Measurements from ENCODE around the gene TMEM175. TPM values are rescaled to one million over a fixed set of nuclear protein-coding genes. Genes with fewer than 3 reads are reported as not detected.

Gene TMEM175
- total RNA-seq, 2 experiments from 2014 or later, result 12.5 to 33.1 TPM

DNA sequence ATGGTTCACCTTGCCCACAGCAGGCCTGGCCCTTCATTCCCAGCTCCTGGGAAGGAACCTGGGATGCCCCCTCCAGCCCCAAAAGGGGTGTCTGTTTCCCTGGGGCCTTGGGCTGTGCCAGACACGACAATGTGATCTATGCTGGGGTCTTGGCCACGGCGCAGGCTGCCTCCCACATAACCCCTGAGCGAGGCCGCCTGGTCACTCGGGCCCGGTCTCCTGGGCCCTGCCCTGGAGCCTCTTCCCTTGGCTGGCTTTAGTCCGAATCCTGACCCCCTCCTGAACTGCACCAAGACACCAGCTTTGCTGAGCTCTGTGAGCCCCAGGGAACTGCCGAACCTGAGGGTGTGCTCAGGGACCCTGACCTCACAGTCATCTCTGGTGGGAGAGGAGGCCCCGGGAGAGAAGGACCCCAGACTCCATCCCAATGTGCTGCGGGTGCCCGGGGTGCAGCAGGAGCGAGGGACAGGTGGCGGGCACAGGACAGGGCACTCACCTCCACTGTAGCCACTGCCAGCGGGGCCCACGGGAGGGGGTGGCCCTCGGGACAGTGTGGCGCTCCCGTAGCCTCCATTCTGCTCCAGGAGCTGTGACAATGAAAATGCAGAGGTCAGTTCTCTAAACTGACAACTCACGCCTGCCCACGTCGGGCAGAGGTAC lies 42.1 kb upstream of the TMEM175 start:
- Histone ChIP-seq H3K4me1 (ENCODE audit: insufficient read depth, low read length, poor library complexity, severe bottlenecking) (no peaks in the 10 kb centered on the region), H4K20me1 (ENCODE audit: insufficient read depth, low read length) (no peaks in the 10 kb centered on the region), H3K36me3 (ENCODE audit: insufficient read depth, low read length) (peaks cover 56% of the 10 kb centered on the region), H3K4me3 (ENCODE audit: low read depth, low read length, poor library complexity, severe bottlenecking) (no peak overlapping the region), H3K4me2 (ENCODE audit: low read length) (no peak overlapping the region), H3K79me2 (ENCODE audit: insufficient read depth, low read depth, low read length) (no peaks in the 10 kb centered on the region), H3K9me2 (ENCODE audit: insufficient read depth, low read length) (no peaks in the 10 kb centered on the region), H2AFZ (ENCODE audit: low read length) (no peak overlapping the region), H3K9me3 (ENCODE audit: low read length) (no peaks in the 10 kb centered on the region), H3K27ac (ENCODE audit: low read depth, low read length, poor library complexity, severe bottlenecking) (no peak overlapping the region)
- no TSS peak for BruUV-seq (replicated peaks)
- intact Hi-C loops (cut with micrococcal nuclease; ENCODE audit: unreplicated experiment), result loop anchor here (5.0 kb wide), 2 partner anchors 97 to 148 kb away; partner anchors contain the start of gene IDUA
- CTCF ChIA-PET (ENCODE audit: unreplicated experiment), result interaction anchor here (1.0 kb wide), 1 partner anchor 148 kb away, joined by 3 read pairs; no protein-coding TSS in a partner anchor
- POLR2A ChIA-PET, result interaction anchor here (0.7 kb wide), 1 partner anchor 8 kb away, joined by 3 read pairs; no protein-coding TSS in a partner anchor
- DNase-seq (ENCODE audit: low spot score), result no peak
- TF ChIP-seq, protein P1, sequence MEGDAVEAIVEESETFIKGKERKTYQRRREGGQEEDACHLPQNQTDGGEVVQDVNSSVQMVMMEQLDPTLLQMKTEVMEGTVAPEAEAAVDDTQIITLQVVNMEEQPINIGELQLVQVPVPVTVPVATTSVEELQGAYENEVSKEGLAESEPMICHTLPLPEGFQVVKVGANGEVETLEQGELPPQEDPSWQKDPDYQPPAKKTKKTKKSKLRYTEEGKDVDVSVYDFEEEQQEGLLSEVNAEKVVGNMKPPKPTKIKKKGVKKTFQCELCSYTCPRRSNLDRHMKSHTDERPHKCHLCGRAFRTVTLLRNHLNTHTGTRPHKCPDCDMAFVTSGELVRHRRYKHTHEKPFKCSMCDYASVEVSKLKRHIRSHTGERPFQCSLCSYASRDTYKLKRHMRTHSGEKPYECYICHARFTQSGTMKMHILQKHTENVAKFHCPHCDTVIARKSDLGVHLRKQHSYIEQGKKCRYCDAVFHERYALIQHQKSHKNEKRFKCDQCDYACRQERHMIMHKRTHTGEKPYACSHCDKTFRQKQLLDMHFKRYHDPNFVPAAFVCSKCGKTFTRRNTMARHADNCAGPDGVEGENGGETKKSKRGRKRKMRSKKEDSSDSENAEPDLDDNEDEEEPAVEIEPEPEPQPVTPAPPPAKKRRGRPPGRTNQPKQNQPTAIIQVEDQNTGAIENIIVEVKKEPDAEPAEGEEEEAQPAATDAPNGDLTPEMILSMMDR (conservative IDR thresholded peaks at IDR 0.05; ENCODE audit: low read length), result no peak
- TF ChIP-seq EZH2phosphoT487 (IDR thresholded peaks at IDR 0.05; ENCODE audit: borderline replicate concordance, low read depth, low read length), result no peak

DNA sequence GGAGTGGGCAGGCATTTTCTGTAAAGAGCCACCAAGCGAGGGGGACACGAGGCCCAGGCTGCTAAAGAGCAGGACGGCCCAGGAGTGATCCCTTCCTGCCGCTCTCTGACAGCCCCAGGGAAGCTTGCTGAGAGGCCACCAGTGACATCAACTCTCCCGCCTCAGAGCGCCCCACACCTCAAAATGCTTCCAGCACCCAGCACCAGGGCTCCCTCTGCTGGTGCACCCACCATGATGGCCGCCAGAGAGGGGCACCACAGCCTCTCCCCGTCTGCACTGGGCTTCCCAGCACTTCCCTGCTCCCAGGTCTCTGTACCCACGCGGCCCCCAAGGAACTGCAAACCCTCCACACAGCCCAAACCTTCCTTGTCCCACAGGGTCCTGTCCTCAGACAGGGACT lies 40.5 kb upstream of the TMEM175 start:
- no peaks in the 10 kb centered on the region for H3K9me2 ChIP-seq (ENCODE audit: insufficient read depth, low read length)
- peaks cover 54% of the 10 kb centered on the region for H3K36me3 ChIP-seq (ENCODE audit: insufficient read depth, low read length)
- no TSS peak for BruUV-seq (replicated peaks)
- peak; percentile 38 for DNase-seq (ENCODE audit: low spot score)
- no peak overlapping the region for H2AFZ ChIP-seq (ENCODE audit: low read length)
- no peaks in the 10 kb centered on the region for H3K79me2 ChIP-seq (ENCODE audit: insufficient read depth, low read depth, low read length)
- no peak overlapping the region for H3K4me2 ChIP-seq (ENCODE audit: low read length)
- no peaks in the 10 kb centered on the region for H4K20me1 ChIP-seq (ENCODE audit: insufficient read depth, low read length)
- H3K4me1 ChIP-seq (ENCODE audit: insufficient read depth, low read length, poor library complexity, severe bottlenecking), result no peaks in the 10 kb centered on the region
- no peak overlapping the region for H3K27ac ChIP-seq (ENCODE audit: low read depth, low read length, poor library complexity, severe bottlenecking)
- no peaks in the 10 kb centered on the region for H3K9me3 ChIP-seq (ENCODE audit: low read length)
- CTCF ChIA-PET (ENCODE audit: unreplicated experiment), result no interaction called here
- no peak overlapping the region for H3K4me3 ChIP-seq (ENCODE audit: low read depth, low read length, poor library complexity, severe bottlenecking)
- POLR2A ChIA-PET, result no interaction called here
- no peak for TF ChIP-seq EZH2phosphoT487 (IDR thresholded peaks at IDR 0.05; ENCODE audit: borderline replicate concordance, low read depth, low read length)
- TF ChIP-seq, protein P1 (conservative IDR thresholded peaks at IDR 0.05; ENCODE audit: low read length), result peak; percentile 65
- intact Hi-C loops (cut with micrococcal nuclease; ENCODE audit: unreplicated experiment), result loop anchor here (5.0 kb wide), 2 partner anchors 96 to 149 kb away; partner anchors contain the start of gene IDUA

DNA sequence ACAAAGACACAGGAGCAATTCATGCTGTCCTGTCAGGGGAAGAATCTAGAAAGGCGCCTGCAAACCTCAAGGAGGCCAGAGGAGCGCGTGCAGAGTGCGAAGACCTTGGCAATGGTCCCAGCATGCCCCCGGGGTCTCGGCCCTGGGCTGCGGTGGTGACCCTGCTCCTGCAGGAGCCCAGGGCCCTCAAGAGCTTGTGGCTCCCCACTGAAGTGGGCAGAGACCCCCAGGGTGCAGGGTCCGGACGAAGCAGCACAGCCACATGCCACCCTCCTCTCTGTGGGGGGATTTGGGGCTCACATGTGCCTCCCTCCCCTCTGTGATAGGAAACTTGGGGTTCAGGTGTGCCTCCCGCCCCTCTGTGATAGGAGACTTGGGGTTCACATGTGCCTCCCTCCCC lies 39.5 kb upstream of the TMEM175 start:
- H3K9me3 ChIP-seq (ENCODE audit: low read length), result no peaks in the 10 kb centered on the region
- intact Hi-C loops (cut with micrococcal nuclease; ENCODE audit: unreplicated experiment), result loop anchor here (5.0 kb wide), 2 partner anchors 95 to 150 kb away; partner anchors contain the start of gene IDUA
- ChIA-PET POLR2A (no interaction called here), CTCF (ENCODE audit: unreplicated experiment) (no interaction called here)
- no peaks in the 10 kb centered on the region for H4K20me1 ChIP-seq (ENCODE audit: insufficient read depth, low read length)
- no peak overlapping the region for H2AFZ ChIP-seq (ENCODE audit: low read length)
- BruUV-seq (replicated peaks), result no TSS peak
- DNase-seq (ENCODE audit: low spot score), result no peak
- H3K4me2 ChIP-seq (ENCODE audit: low read length), result no peak overlapping the region
- no peaks in the 10 kb centered on the region for H3K4me1 ChIP-seq (ENCODE audit: insufficient read depth, low read length, poor library complexity, severe bottlenecking)
- H3K79me2 ChIP-seq (ENCODE audit: insufficient read depth, low read depth, low read length), result no peaks in the 10 kb centered on the region
- no peak for TF ChIP-seq EZH2phosphoT487 (IDR thresholded peaks at IDR 0.05; ENCODE audit: borderline replicate concordance, low read depth, low read length)
- TF ChIP-seq, protein P1 (conservative IDR thresholded peaks at IDR 0.05; ENCODE audit: low read length), result no peak
- no peaks in the 10 kb centered on the region for H3K9me2 ChIP-seq (ENCODE audit: insufficient read depth, low read length)
- H3K36me3 ChIP-seq (ENCODE audit: insufficient read depth, low read length), result peaks cover 54% of the 10 kb centered on the region
- no peak overlapping the region for H3K27ac ChIP-seq (ENCODE audit: low read depth, low read length, poor library complexity, severe bottlenecking)
- H3K4me3 ChIP-seq (ENCODE audit: low read depth, low read length, poor library complexity, severe bottlenecking), result no peak overlapping the region

Measured in OCI-LY7 (cell line).